Ovary (tissue), 9 donors: ENCODE measurements around the gene STK38L. TPM values are rescaled to one million over a fixed set of nuclear protein-coding genes. Genes with fewer than 3 reads are reported as not detected.

Experiments
- DNase-seq, 5 donors: peaks; one replicate each; pipeline ENCODE4 v3.0.0-alpha.2; 2019 to 2020
- H3K27ac ChIP-seq, 2 donors: fragments of 200-600 bp; one replicate each; pipeline versions ENCODE4 v1.5.1 to v1.8.0; 2019 to 2022
- H3K27me3 ChIP-seq: fragments of 200-600 bp; one replicate; pipeline ENCODE4 v1.8.0; 2022
- H3K36me3 ChIP-seq: fragments of 200-600 bp; sonication (generic); one replicate; pipeline ENCODE4 v1.5.1; 2019
- H3K4me1 ChIP-seq: one replicate; pipeline ENCODE4 v1.8.1; 2013; ENCODE audit warnings: mild to moderate bottlenecking, moderate library complexity; ENCODE audit not compliant: insufficient read depth
- H3K4me3 ChIP-seq: fragments of 200-600 bp; sonication (generic); one replicate; pipeline ENCODE4 v1.5.1; 2017
- H3K9me3 ChIP-seq, 2 donors: fragments of 200-600 bp in 1 of 2; sonication (generic) in 1 of 2; one replicate each; pipeline versions ENCODE4 v1.5.1 to v1.8.1; 2013 to 2019; ENCODE audit warnings: mild to moderate bottlenecking in 1 of 2, moderate library complexity in 1 of 2
- CTCF ChIP-seq, 3 donors: fragments of 450-650 bp in 2 of 3; fragments of 200-600 bp in 1 of 3; IDR thresholded peaks; one replicate each; pipeline versions ENCODE4 v1.5.1 to v1.8.0; 2016 to 2022; ENCODE audit warnings: antibody characterized with exemption in 3 of 3, mild to moderate bottlenecking in 1 of 3
- EP300 ChIP-seq: sonication (generic); formaldehyde crosslinking; IDR thresholded peaks from one replicate; pipeline ENCODE4 v1.6.1; 2017; ENCODE audit warnings: antibody characterized with exemption
- POLR2A ChIP-seq: fragments of 450-650 bp; IDR thresholded peaks from one replicate; pipeline ENCODE4 v1.6.1; 2017; ENCODE audit warnings: antibody characterized with exemption, mild to moderate bottlenecking, moderate library complexity
- WGBS, 3 donors: extraction: QIAGEN DNeasy Blood & Tissue Kit in 1 of 3; methylation state at CpG; one replicate each; pipeline versions ENCODE4 v1.1.5 to v1.1.7; 2013 to 2017; 5-methylcytosine and 5-hydroxymethylcytosine counted together
- intact Hi-C, 4 donors: fragments of 100-400 bp; cut with DNase I; formaldehyde crosslinking; loops; one replicate each; pipeline versions ENCODE4 v1.11.0 to v1.15.1; 2022 to 2023
- polyA plus RNA-seq, 2 donors: library from polyadenylated mRNA; stranded (reverse); fragments of 200-250 nt in 1 of 2; fragments of 350-450 nt in 1 of 2; fragmentation: Illumina TruSeq in 1 of 2; extraction: RNeasy Lipid Tissue Mini Kit (QIAGEN cat#74804) in 1 of 2; gene quantifications; one replicate each; pipeline ENCODE4 v1.2.3, GENCODE V29; 2013 to 2014
- total RNA-seq, 7 donors: library from RNA; depleted of rRNA in 2 of 7; stranded (reverse); fragments of >200 nt in 2 of 7; fragmentation: NEBNext Ultra II Directional in 3 of 7; extraction: Animal tissue kit (Norgen Biotek cat#: 25700) in 3 of 7; gene quantifications; one replicate each; pipeline versions ENCODE4 v1.1.0 to v1.2.4, GENCODE V29; 2016 to 2023
- donor health status: DM: no; HTN: no; CAD: no; lungs with moderate emphysema.
- donor health status: DM: no; HTN: no; CAD: no.
- donor health status: Bipolar disorder and iron deficiency.
- donor health status: DM: yes; HTN: yes; CAD: no.
- donor health status: DM: no; HTN: no; CAD: no.
- donor health status: DM: yes; HTN: yes; CAD: no.

The STK38L gene
- total and polyA plus RNA-seq, 9 donors: 7.4 to 24.7 (median 16.8) TPM

DNA sequence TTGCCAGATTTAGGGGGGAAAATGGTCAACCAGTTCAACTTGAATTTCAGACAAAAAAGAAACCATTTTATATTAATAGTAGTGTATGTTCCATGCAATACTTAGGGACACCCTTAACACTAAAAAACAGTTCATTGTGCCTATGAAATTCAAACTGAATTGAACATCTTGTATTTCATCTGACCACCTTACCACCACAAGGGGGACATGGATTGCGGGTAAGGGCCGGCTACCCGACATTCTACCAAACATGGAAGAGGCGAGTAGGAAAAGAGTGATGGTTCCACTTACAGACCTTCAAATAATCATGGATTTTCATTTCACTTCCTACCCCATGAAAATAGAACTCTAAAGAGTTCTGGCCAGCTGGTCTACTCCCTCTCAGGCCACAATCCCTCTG, 10.3 kb upstream of the STK38L start:
- TF ChIP-seq CTCF (IDR thresholded peaks at IDR 0.05) (no peak), EP300 (no peak), POLR2A (no peak)
- Histone ChIP-seq H3K27me3 (no peaks in the 10 kb centered on the region), H3K36me3 (no peaks in the 10 kb centered on the region), H3K4me3 (no peak overlapping the region), H3K27ac (no peak overlapping the region), H3K9me3 (no peaks in the 10 kb centered on the region), H3K4me1 (no peaks in the 10 kb centered on the region)
- no peak for DNase-seq
- 90 to 93% (median 92%) methylated on average over 4 of the region's 4 CpGs for WGBS, 3 donors
- intact Hi-C loops: no loop called here

DNA sequence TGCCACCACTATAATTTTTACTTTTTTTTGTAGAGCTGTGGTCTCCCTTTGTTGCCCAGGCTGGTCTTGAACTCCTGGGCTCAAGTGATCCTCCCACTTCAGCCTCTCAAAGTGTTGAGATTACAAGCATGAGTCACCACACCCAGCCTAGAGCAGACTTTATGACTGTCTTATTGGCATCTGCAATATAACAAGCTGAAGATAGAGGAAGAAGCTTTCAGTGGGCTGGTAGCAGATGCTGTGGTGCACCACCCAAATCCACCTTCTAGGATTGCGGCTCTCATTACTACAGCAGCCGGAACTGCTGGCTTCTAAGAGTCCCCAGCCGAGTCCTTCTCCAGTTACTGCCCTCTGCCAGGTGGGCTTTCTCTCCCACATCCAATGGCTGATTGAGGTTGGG, 7.6 kb upstream of the STK38L start:
- no peaks in the 10 kb centered on the region for H3K4me1 ChIP-seq
- H3K4me3 ChIP-seq: no peak overlapping the region
- intact Hi-C loops: no loop called here
- DNase-seq: no peak
- no peak overlapping the region for H3K27ac ChIP-seq
- no peak for TF ChIP-seq CTCF (IDR thresholded peaks at IDR 0.05)
- no peak for TF ChIP-seq EP300
- TF ChIP-seq POLR2A: no peak
- H3K27me3 ChIP-seq: no peaks in the 10 kb centered on the region
- WGBS, 3 donors: 85 to 91% (median 89%) methylated on average over 3 of the region's 3 CpGs
- no peaks in the 10 kb centered on the region for H3K36me3 ChIP-seq
- H3K9me3 ChIP-seq: no peaks in the 10 kb centered on the region

GRCh38 chr12:27237790-27238771, 6.0 kb upstream of the STK38L start:
- H3K36me3 ChIP-seq: no peaks in the 10 kb centered on the region
- H3K9me3 ChIP-seq: no peaks in the 10 kb centered on the region
- H3K4me3 ChIP-seq: no peak overlapping the region
- H3K4me1 ChIP-seq: no peaks in the 10 kb centered on the region
- H3K27me3 ChIP-seq: no peaks in the 10 kb centered on the region
- intact Hi-C loops: no loop called here
- DNase-seq: no peak
- H3K27ac ChIP-seq: no peak overlapping the region
- WGBS, 3 donors: 63 to 69% (median 63%) methylated on average over 6 of the region's 6 CpGs
- TF ChIP-seq EP300 (no peak), POLR2A (no peak), CTCF (IDR thresholded peaks at IDR 0.05) (no peak)

- Histone ChIP-seq H3K27ac (no peak overlapping the region), H3K36me3 (no peaks in the 10 kb centered on the region), H3K9me3 (no peaks in the 10 kb centered on the region), H3K4me3 (no peak overlapping the region), H3K4me1 (peaks cover 3% of the 10 kb centered on the region), H3K27me3 (no peaks in the 10 kb centered on the region)
- WGBS, 3 donors: 93 to 96% (median 94%) methylated on average over 4 of the region's 4 CpGs
- DNase-seq: no peak
- intact Hi-C loops: loop anchor here in 1 of 4 donors (10.0 kb wide), 1 partner anchor 228 kb away; the partner anchor contains the start of gene TM7SF3
- no peak for TF ChIP-seq EP300
- TF ChIP-seq CTCF (IDR thresholded peaks at IDR 0.05): no peak
- no peak for TF ChIP-seq POLR2A
Measured at GRCh38 chr12:27243006-27243405, 1.1 kb upstream of the STK38L start.
